Measurements from ENCODE around the gene RPL19.
"Not testable (repeated sequence)": the region's sequence is repeated elsewhere in the genome, so short reads cannot be mapped to it uniquely, and the experiment has no call there.

DNA sequence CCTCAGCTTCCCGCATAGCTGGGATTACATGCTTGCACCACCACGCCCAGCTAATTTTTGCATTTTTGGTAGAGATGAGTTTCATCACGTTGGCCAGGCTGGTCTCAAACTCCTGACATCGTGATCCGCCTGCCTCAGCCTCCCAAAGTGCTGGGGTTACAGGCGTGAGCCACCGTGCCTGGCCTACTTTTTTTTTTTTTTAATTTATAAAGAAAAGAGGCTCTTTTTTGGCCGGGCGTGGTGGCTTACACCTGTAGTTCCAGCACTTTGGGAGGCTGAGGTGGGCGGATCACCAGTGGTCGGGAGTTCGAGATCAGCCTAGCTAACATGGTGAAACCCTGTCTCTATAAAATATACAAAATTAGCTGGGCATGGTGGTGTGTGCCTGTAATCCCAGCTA lies 50.0 kb downstream of the RPL19 start:
- TF ChIP-seq, protein P1, sequence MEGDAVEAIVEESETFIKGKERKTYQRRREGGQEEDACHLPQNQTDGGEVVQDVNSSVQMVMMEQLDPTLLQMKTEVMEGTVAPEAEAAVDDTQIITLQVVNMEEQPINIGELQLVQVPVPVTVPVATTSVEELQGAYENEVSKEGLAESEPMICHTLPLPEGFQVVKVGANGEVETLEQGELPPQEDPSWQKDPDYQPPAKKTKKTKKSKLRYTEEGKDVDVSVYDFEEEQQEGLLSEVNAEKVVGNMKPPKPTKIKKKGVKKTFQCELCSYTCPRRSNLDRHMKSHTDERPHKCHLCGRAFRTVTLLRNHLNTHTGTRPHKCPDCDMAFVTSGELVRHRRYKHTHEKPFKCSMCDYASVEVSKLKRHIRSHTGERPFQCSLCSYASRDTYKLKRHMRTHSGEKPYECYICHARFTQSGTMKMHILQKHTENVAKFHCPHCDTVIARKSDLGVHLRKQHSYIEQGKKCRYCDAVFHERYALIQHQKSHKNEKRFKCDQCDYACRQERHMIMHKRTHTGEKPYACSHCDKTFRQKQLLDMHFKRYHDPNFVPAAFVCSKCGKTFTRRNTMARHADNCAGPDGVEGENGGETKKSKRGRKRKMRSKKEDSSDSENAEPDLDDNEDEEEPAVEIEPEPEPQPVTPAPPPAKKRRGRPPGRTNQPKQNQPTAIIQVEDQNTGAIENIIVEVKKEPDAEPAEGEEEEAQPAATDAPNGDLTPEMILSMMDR (IDR thresholded peaks at IDR 0.05) = not testable (repeated sequence)
- TF ChIP-seq EZH2, EZH2phosphoT487 (IDR thresholded peaks at IDR 0.05): not testable (repeated sequence)
